ENCODE results near the gene TKTL1.

DNA sequence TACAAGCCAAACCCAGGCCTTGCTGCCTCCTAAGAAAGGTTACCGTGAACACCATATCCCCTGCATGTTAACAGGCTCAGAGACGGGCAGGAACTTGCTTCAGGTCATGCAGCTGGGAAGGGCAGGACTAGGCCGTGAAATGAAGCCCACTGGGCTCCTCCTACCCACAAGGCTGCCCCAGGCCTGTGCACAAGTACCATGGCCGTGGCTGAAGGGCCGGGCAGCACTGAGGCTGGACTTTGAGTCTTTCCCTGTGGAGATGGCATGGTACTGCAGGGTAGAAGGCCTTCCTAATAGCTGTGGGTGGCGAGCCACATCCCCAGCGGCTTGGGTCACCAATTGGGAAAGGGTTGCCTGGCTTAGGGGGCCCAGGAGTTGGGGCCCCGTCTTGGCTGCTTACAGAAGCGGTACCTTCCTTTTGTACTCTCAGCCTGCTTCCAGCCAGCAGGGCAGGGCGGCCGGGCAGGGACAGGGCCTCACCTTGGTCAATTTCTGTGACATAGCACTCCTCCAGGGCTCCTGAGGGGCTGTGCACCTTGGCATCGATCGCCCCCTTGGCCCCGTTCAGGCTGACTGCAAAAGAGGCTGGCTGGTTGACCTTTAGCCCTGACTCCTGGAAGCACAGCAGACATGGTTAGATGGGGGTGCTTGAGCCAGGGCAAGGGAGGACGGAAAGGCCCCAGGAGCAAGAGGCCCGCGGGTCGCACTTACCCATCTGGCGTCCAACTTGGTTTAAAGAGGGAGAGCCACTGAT is 55.0 kb downstream of the TKTL1 start:
- TF ChIP-seq, protein P1, sequence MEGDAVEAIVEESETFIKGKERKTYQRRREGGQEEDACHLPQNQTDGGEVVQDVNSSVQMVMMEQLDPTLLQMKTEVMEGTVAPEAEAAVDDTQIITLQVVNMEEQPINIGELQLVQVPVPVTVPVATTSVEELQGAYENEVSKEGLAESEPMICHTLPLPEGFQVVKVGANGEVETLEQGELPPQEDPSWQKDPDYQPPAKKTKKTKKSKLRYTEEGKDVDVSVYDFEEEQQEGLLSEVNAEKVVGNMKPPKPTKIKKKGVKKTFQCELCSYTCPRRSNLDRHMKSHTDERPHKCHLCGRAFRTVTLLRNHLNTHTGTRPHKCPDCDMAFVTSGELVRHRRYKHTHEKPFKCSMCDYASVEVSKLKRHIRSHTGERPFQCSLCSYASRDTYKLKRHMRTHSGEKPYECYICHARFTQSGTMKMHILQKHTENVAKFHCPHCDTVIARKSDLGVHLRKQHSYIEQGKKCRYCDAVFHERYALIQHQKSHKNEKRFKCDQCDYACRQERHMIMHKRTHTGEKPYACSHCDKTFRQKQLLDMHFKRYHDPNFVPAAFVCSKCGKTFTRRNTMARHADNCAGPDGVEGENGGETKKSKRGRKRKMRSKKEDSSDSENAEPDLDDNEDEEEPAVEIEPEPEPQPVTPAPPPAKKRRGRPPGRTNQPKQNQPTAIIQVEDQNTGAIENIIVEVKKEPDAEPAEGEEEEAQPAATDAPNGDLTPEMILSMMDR (conservative IDR thresholded peaks at IDR 0.05; ENCODE audit: low read length): no peak
- TF ChIP-seq EZH2phosphoT487 (IDR thresholded peaks at IDR 0.05; ENCODE audit: borderline replicate concordance): no peak
